Right cardiac atrium (tissue), 5 donors: ENCODE measurements around the gene CCDC39. TPM values are rescaled to one million over a fixed set of nuclear protein-coding genes. Genes with fewer than 3 reads are reported as not detected.
A peak's percentile ranks its signal among the peaks of the same experiment; 100 is the strongest.
"Not testable (repeated sequence)": the region's sequence is repeated elsewhere in the genome, so short reads cannot be mapped to it uniquely, and the experiment has no call there.

Source experiments
- ATAC-seq, 2 donors: fragments of 200-7000 bp; cut with Tn5 transposase; one replicate each; pipeline versions ENCODE4 v1.8.0 to v1.9.1; 2020; ENCODE audit warnings: moderate library complexity in 2 of 2, mild to moderate bottlenecking in 1 of 2
- DNase-seq, 3 donors: peaks; one replicate each; pipeline ENCODE4 v3.0.0-alpha.2; 2020
- H3K27ac ChIP-seq: one replicate; pipeline ENCODE4 v1.5.1; 2013; ENCODE audit warnings: mild to moderate bottlenecking, low read length, control low read depth, moderate library complexity
- H3K27me3 ChIP-seq: one replicate; pipeline ENCODE4 v1.6.1; 2013; ENCODE audit not compliant: control insufficient read depth, insufficient read depth
- H3K4me1 ChIP-seq: one replicate; pipeline ENCODE4 v1.6.1; 2013; ENCODE audit warnings: low read length; ENCODE audit not compliant: control insufficient read depth, insufficient read depth
- H3K4me3 ChIP-seq: one replicate; pipeline ENCODE4 v1.5.1; 2013; ENCODE audit warnings: low read length, control low read depth
- H3K9me3 ChIP-seq: one replicate; pipeline ENCODE4 v1.6.1; 2013; ENCODE audit warnings: low read length; ENCODE audit not compliant: control insufficient read depth
- WGBS: extraction: QIAGEN DNeasy Blood & Tissue Kit; methylation state at CpG from one replicate; pipeline ENCODE4 v1.1.7; 2013; 5-methylcytosine and 5-hydroxymethylcytosine counted together
- intact Hi-C, 4 donors: fragments of 100-400 bp; cut with DNase I; formaldehyde crosslinking; loops; one replicate each; pipeline versions ENCODE4 v1.11.0 to v1.14.0; 2022 to 2023
- polyA plus RNA-seq: library from polyadenylated mRNA; stranded (reverse); fragments of 200-250 nt; gene quantifications from one replicate; pipeline ENCODE4 v1.2.3, GENCODE V29; 2013
- total RNA-seq, 4 donors: library from RNA; stranded (reverse); fragmentation: NEBNext Ultra II Directional; extraction: Animal tissue kit (Norgen Biotek cat#: 25700); gene quantifications; one replicate each; pipeline ENCODE4 v1.2.1, GENCODE V29; 2021
- donor health status: healthy with polysubstance abuse.
- donor health status: DM: no; HTN: yes; CAD: no.
- donor health status: DM: no; HTN: no; CAD: no.
- donor health status: DM: no; HTN: yes; CAD: no; lungs with severe emphysema.
- donor health status: DM: yes; HTN: yes; CAD: no.

The CCDC39 gene
- total and polyA plus RNA-seq, 5 donors: not detected

DNA sequence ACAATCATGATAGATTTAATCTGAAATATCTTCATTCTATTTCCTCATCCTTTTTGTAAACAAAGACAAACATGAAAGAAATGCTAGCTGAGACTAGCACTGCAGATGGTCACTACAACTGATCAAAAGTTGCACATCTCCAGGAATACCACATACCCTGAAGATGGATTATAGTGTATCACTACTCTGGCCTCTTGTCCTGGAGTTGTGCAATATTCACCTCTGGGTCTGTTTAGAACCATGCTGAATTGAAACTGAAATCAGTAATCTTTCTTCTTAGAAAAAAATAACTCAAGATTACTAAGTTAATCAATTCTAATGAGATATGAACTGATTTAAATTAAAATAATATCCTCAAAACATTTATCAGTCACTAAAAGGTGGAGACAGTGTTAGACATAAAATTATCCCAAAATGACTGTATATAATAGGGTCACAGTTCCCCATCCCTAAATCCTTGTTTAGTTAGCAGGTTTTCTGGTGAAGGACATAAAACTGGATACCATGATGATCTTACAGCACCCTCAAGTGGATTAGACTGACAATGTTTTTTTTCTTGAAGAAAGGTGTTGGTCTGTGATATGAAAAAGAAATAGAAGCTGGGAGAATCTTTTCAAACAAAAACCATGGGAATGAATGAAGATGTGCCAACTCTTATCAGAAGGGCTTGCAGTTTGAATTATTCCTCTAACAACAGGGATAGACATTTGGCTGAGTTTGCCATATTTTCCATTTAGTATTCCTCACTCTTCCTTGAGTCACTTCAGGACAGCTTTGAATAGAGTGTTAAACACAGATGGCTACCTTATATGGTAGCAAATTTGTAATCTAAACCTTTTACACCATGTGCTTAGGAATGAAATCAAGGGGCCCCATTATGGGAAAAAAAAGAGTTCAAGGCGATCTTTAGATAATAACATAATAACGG is 84.4 kb downstream of the CCDC39 start:
- peaks cover 2% of the 10 kb centered on the region for H3K27me3 ChIP-seq
- H3K27ac ChIP-seq: no peak overlapping the region
- ATAC-seq: no peak
- intact Hi-C loops: loop anchor here in 1 of 4 donors (10.0 kb wide), 1 partner anchor 780 kb away; no protein-coding TSS in a partner anchor
- 64% methylated on average over 2 of the region's 2 CpGs for WGBS
- no peaks in the 10 kb centered on the region for H3K4me1 ChIP-seq
- DNase-seq: no peak
- no peaks in the 10 kb centered on the region for H3K9me3 ChIP-seq
- no peak overlapping the region for H3K4me3 ChIP-seq

DNA sequence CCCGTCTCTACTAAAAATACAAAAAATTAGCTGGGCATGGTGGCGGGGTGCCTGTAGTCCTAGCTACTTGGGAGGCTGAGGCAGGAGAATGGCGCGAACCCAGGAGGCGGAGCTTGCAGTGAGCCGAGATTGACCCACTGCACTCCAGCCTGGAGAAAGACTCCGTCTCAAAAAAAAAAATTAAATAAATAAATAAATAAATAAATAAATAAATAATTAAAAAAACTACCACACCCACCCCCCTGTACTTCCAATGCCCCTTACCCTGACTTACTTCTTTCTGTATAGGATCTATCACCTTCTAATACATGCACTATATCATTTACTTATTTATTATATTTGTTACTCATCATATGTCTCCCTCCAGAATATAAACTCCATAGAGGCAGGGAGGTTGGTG is 85.7 kb downstream of the CCDC39 start:
- not testable (repeated sequence) for H3K27ac ChIP-seq, H3K9me3 ChIP-seq, H3K4me3 ChIP-seq, ATAC-seq, H3K4me1 ChIP-seq, H3K27me3 ChIP-seq, DNase-seq
- intact Hi-C loops: loop anchor here in 1 of 4 donors (10.0 kb wide), 1 partner anchor 779 kb away; no protein-coding TSS in a partner anchor
- whole genome bisulfite sequencing: 87% methylated on average over 7 of the region's 7 CpGs

DNA sequence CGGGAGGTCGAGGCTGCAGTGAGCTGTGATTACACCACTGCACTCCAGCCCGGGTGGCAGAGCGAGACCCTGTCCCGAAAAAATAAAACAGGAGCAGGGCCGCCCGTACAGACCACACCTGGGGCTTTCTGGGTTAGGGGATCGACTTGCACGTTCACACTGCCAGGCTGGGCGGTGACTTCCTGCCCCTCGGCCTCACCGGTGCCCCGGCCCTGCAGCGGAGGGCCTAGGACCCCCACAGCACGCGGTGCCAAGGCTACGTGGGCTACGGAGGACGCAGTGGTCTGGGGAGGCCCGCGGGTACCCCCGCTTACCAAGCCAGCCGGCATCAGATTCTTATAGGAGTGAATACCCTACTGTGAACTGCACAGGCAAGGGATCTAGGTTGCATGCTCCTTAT is 88.9 kb downstream of the CCDC39 start:
- Histone ChIP-seq H3K27ac (no peak overlapping the region), H3K4me3 (no peak overlapping the region), H3K27me3 (no peaks in the 10 kb centered on the region), H3K9me3 (no peaks in the 10 kb centered on the region), H3K4me1 (no peaks in the 10 kb centered on the region)
- peak in 1 of 3 donors; percentile 38 for DNase-seq
- intact Hi-C loops: loop anchor here in 1 of 4 donors (10.0 kb wide), 1 partner anchor 776 kb away; no protein-coding TSS in a partner anchor
- 89% methylated on average over 23 of the region's 23 CpGs for WGBS
- no peak for ATAC-seq

- no peak for ATAC-seq
- Histone ChIP-seq H3K27me3 (no peaks in the 10 kb centered on the region), H3K4me1 (no peaks in the 10 kb centered on the region), H3K4me3 (no peak overlapping the region), H3K27ac (no peak overlapping the region), H3K9me3 (no peaks in the 10 kb centered on the region)
- no peak for DNase-seq
- 68% methylated on average over 1 of the region's 1 CpG for WGBS
- intact Hi-C loops: no loop called here
Measured at GRCh38 chr3:180580934-180581333, 98.4 kb downstream of the CCDC39 start.

DNA sequence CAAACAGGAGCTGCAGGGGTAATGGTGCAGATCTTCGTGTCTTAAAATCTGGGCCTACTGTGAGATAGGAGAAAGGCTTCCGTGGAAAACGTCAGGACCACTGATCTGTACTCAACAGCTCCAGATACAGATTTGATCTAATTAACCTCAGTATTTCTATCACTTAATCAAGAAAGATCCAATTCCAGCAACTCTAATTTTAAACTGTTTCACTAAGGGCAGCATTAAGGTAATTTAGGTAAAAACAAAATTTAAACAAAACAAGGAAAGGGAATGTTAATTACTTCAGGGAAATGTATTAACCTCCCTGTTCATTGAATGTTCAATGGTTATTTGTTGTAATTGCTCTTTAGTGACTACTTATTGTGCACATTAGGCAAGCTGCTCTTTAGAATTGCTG is 103.7 kb downstream of the CCDC39 start:
- Histone ChIP-seq H3K27ac (no peak overlapping the region), H3K9me3 (no peaks in the 10 kb centered on the region), H3K4me3 (no peak overlapping the region), H3K27me3 (no peaks in the 10 kb centered on the region), H3K4me1 (no peaks in the 10 kb centered on the region)
- intact Hi-C loops: no loop called here
- ATAC-seq (no peak), DNase-seq (no peak)
- 55% methylated on average over 3 of the region's 3 CpGs for WGBS

- no peaks in the 10 kb centered on the region for H3K4me1 ChIP-seq
- ATAC-seq: no peak
- no peak overlapping the region for H3K27ac ChIP-seq
- no peaks in the 10 kb centered on the region for H3K27me3 ChIP-seq
- no peaks in the 10 kb centered on the region for H3K9me3 ChIP-seq
- intact Hi-C loops: no loop called here
- 67% methylated on average over 6 of the region's 6 CpGs for WGBS
- H3K4me3 ChIP-seq: no peak overlapping the region
- DNase-seq: no peak
Measured at GRCh38 chr3:180571831-180572598, 107.3 kb downstream of the CCDC39 start.

GRCh38 chr3:180570238-180570637 is 109.1 kb downstream of the CCDC39 start:
- no peak overlapping the region for H3K4me3 ChIP-seq
- no peaks in the 10 kb centered on the region for H3K4me1 ChIP-seq
- ATAC-seq (no peak), DNase-seq (no peak)
- intact Hi-C loops: no loop called here
- H3K27me3 ChIP-seq: no peaks in the 10 kb centered on the region
- H3K9me3 ChIP-seq: no peaks in the 10 kb centered on the region
- H3K27ac ChIP-seq: no peak overlapping the region
- 67% methylated on average over 4 of the region's 4 CpGs for WGBS

- no peak for DNase-seq
- no peak overlapping the region for H3K27ac ChIP-seq
- no peak overlapping the region for H3K4me3 ChIP-seq
- H3K27me3 ChIP-seq: no peaks in the 10 kb centered on the region
- no peaks in the 10 kb centered on the region for H3K9me3 ChIP-seq
- ATAC-seq: no peak
- intact Hi-C loops: no loop called here
- no peaks in the 10 kb centered on the region for H3K4me1 ChIP-seq
- 65% methylated on average over 2 of the region's 2 CpGs for WGBS
Measured at GRCh38 chr3:180564676-180565075, 114.6 kb downstream of the CCDC39 start.

Other genes with a start within 250 kb of the CCDC39 start
- gene TTC14, start 77.3 kb downstream of the CCDC39 start, total RNA-seq: 10 to 100 TPM; 16.9 to 25.1 (median 23.8) TPM
- gene TTC14, start 77.3 kb downstream of the CCDC39 start, polyA plus RNA-seq: 10.1 TPM
- gene FXR1, start 233.2 kb upstream of the CCDC39 start, total RNA-seq: 100 to 1,000 TPM; 178 to 267 (median 242) TPM
- 184 TPM for gene FXR1, start 233.2 kb upstream of the CCDC39 start, polyA plus RNA-seq